ENCODE measurements around the gene KSR2. TPM values are rescaled to one million over a fixed set of nuclear protein-coding genes. Genes with fewer than 3 reads are reported as not detected.
"Not testable (repeated sequence)": the region's sequence is repeated elsewhere in the genome, so short reads cannot be mapped to it uniquely, and the experiment has no call there.

The KSR2 gene
- total RNA-seq, 1 donor from 2014 or later = 2.0 TPM

DNA sequence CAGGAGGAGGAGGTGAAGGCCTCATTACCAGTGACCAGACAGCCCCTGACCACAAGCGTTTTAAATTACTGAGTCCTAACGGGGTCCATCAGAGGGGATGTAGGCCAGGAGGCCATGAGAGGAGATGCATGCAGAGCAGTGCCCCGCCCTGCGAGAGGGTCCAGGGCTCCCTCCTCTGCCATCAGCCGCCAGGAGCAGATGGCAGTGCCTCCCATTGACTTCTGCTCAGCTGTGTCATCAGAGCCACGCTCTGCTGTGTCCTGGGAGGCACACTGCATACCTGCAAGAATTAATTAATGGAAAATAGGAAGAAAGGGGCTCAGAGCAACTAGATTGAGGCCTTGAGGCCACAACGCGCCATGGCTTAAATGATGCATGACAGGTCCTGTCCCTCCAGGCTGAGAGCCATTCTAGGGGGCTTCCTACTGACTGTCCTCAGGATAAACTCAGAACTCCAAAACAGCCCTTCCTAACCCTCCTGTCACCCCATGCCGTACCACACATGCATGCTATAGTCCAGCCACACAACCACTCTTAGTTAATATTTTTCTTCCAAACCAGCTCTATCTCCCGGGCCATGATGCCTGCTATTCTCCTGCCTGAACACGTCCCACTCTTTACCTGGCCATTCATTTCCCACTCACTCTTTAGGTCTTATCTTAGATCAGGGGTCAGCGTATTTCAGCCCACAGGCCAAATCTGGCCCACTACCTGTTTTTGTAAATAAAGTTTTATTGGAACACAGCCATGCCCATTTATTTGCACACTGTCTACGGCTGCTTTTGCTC lies 235.8 kb downstream of the KSR2 start:
- DNase-seq (ENCODE audit: extremely low spot score, unreplicated experiment) = no peak
- H3K27me3 Mint-ChIP-seq = no peaks in the 10 kb centered on the region
- H3K4me1 Mint-ChIP-seq (ENCODE audit: unreplicated experiment) = no peaks in the 10 kb centered on the region
- H3K9me3 Mint-ChIP-seq = no peaks in the 10 kb centered on the region
- no peaks in the 10 kb centered on the region for H3K36me3 Mint-ChIP-seq
- no peak overlapping the region for H3K4me3 Mint-ChIP-seq
- TF ChIP-seq, protein P1, sequence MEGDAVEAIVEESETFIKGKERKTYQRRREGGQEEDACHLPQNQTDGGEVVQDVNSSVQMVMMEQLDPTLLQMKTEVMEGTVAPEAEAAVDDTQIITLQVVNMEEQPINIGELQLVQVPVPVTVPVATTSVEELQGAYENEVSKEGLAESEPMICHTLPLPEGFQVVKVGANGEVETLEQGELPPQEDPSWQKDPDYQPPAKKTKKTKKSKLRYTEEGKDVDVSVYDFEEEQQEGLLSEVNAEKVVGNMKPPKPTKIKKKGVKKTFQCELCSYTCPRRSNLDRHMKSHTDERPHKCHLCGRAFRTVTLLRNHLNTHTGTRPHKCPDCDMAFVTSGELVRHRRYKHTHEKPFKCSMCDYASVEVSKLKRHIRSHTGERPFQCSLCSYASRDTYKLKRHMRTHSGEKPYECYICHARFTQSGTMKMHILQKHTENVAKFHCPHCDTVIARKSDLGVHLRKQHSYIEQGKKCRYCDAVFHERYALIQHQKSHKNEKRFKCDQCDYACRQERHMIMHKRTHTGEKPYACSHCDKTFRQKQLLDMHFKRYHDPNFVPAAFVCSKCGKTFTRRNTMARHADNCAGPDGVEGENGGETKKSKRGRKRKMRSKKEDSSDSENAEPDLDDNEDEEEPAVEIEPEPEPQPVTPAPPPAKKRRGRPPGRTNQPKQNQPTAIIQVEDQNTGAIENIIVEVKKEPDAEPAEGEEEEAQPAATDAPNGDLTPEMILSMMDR (conservative IDR thresholded peaks at IDR 0.05) = no peak
- no peak overlapping the region for H3K27ac Mint-ChIP-seq

DNA sequence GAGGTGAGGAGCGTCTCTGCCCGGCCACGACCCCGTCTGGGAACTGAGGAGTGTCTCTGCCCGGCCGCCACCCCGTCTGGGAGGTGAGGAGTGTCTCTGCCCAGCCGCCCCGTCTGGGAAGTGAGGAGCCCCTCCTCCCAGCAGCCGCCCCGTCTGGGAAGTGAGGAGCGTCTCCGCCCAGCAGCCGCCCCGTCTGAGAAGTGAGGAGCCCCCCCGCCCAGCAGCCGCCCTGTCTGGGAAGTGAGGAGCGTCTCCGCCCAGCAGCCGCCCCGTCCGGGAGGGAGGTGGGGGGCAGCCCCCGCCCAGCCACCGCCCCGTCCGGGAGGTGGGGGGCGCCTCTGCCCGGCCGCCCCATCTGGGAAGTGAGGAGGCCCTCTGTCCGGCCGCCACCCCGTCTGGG lies 237.7 kb downstream of the KSR2 start:
- H3K4me1 Mint-ChIP-seq (ENCODE audit: unreplicated experiment); H3K36me3 Mint-ChIP-seq; H3K27ac Mint-ChIP-seq; DNase-seq (ENCODE audit: extremely low spot score, unreplicated experiment); H3K4me3 Mint-ChIP-seq; H3K27me3 Mint-ChIP-seq; H3K9me3 Mint-ChIP-seq: not testable (repeated sequence)

DNA sequence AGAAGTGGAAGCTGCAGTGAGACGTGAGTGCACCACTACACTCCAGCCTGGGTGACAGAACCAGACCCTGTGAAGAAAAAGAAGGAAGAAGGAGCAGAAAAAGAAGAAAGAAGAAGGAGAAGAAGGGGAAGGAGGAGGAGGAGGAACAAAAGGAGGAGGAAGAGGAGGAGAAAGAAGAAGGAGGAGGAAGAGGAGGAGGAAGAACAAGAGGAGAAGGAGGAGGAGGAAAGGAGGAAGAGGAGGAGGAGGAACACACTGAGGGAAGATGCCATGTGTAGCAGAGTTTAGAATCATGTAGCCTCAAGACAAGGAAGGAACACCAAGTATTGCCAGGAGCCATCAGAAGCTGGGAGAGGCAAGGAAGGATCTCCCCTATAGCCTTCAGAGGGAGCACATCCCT lies 241.5 kb downstream of the KSR2 start:
- TF ChIP-seq, protein P1 (conservative IDR thresholded peaks at IDR 0.05) = no peak
- no peak for DNase-seq (ENCODE audit: extremely low spot score, unreplicated experiment)
- Mint-ChIP-seq H3K4me1 (ENCODE audit: unreplicated experiment) (no peaks in the 10 kb centered on the region), H3K4me3 (no peak overlapping the region), H3K27ac (no peak overlapping the region), H3K27me3 (peaks cover 8% of the 10 kb centered on the region), H3K36me3 (no peaks in the 10 kb centered on the region), H3K9me3 (no peaks in the 10 kb centered on the region)

DNA sequence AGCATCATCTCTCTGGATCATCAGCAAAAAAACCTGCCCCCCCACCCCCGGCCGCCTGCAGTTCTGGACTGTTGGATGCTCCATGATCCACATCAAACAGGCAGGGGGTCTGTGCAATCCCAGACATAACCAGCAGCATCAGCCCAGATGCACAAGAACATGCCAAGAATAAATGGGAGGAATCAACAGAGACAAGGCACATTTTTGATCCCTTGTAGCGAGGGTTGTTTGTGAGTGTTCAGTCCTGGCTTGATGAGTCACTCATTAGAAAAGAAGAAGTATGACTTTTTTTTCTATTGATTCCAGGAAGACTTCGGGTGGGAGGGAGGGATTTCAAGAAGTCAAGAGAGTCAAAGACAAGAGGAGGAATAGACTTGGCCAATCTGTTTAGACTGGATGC lies 244.2 kb downstream of the KSR2 start:
- no peak for DNase-seq (ENCODE audit: extremely low spot score, unreplicated experiment)
- TF ChIP-seq, protein P1 (conservative IDR thresholded peaks at IDR 0.05) = no peak
- no peak overlapping the region for H3K27ac Mint-ChIP-seq
- H3K4me3 Mint-ChIP-seq = no peak overlapping the region
- H3K9me3 Mint-ChIP-seq = no peaks in the 10 kb centered on the region
- peaks cover 8% of the 10 kb centered on the region for H3K27me3 Mint-ChIP-seq
- no peaks in the 10 kb centered on the region for H3K4me1 Mint-ChIP-seq (ENCODE audit: unreplicated experiment)
- no peaks in the 10 kb centered on the region for H3K36me3 Mint-ChIP-seq

DNA sequence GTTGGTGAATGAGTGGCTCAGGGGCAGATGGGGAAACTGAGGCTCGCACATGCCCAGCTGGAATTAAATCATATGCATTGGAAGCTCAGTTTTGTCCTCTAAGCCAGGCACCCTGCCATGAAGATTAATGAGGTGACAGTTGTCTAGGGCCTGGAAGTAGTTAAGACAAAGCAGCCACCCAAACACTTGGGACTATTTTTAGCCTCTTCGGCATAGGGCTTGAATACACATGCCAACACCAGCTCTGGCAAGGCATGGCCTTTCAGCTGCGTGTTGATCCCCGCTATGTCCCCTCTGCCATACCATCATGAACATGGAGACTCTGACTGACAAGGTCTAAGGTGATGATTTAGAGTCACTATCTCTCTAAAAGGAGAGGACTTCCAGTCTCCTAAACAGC lies 250.2 kb downstream of the KSR2 start:
- H3K36me3 Mint-ChIP-seq = no peaks in the 10 kb centered on the region
- no peaks in the 10 kb centered on the region for H3K9me3 Mint-ChIP-seq
- H3K27me3 Mint-ChIP-seq = peaks cover 21% of the 10 kb centered on the region
- no peak for DNase-seq (ENCODE audit: extremely low spot score, unreplicated experiment)
- H3K4me3 Mint-ChIP-seq = no peak overlapping the region
- no peaks in the 10 kb centered on the region for H3K4me1 Mint-ChIP-seq (ENCODE audit: unreplicated experiment)
- no peak overlapping the region for H3K27ac Mint-ChIP-seq
- TF ChIP-seq, protein P1 (conservative IDR thresholded peaks at IDR 0.05) = no peak

DNA sequence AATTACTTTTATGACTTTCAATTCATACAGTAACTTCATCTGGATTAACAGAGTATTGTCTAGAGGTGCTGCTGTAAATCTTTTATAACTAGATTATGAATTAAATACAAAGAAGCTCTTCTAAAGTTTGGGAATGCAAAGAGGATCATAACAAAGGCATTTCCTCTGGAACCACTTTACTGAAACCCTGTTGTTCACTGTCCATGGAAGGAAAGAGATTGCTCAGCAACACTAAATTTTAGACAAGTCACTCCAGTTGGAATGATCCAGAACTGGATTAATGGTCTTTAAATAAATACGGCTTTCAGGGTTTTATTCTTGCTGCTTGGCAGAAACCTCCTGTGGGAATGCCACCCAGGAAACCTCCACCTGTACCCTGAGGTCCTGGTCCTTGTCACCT lies 250.6 kb downstream of the KSR2 start:
- no peak overlapping the region for H3K4me3 Mint-ChIP-seq
- no peak for DNase-seq (ENCODE audit: extremely low spot score, unreplicated experiment)
- H3K36me3 Mint-ChIP-seq = no peaks in the 10 kb centered on the region
- H3K27ac Mint-ChIP-seq = no peak overlapping the region
- H3K4me1 Mint-ChIP-seq (ENCODE audit: unreplicated experiment) = no peaks in the 10 kb centered on the region
- TF ChIP-seq, protein P1 (conservative IDR thresholded peaks at IDR 0.05) = no peak
- H3K27me3 Mint-ChIP-seq = peaks cover 24% of the 10 kb centered on the region
- H3K9me3 Mint-ChIP-seq = no peaks in the 10 kb centered on the region

All from type B pancreatic cell (in vitro differentiated cells).